Peyer's patch (tissue), 4 donors: ENCODE measurements around the gene SLC18A3. TPM values are rescaled to one million over a fixed set of nuclear protein-coding genes. Genes with fewer than 3 reads are reported as not detected.

Source experiments
- DNase-seq, 3 donors: peaks; one replicate each; pipeline ENCODE4 v3.0.0-alpha.2; 2017 to 2019
- H3K27ac ChIP-seq, 4 donors: fragments of 200-600 bp; sonication (generic); one replicate each; pipeline ENCODE4 v1.5.1; 2016 to 2019
- H3K27me3 ChIP-seq, 2 donors: fragments of 200-600 bp; sonication (generic); one replicate each; pipeline ENCODE4 v1.5.1; 2019
- H3K36me3 ChIP-seq, 3 donors: fragments of 200-600 bp; sonication (generic); one replicate each; pipeline ENCODE4 v1.5.1; 2016 to 2019
- H3K4me1 ChIP-seq, 4 donors: fragments of 200-600 bp; sonication (generic); one replicate each; pipeline ENCODE4 v1.5.1; 2016 to 2019
- H3K4me3 ChIP-seq, 4 donors: fragments of 200-600 bp; sonication (generic); 1 replicate in 3 of 4; 2 replicates in 1 of 4; pipeline ENCODE4 v1.5.1; 2016 to 2019; ENCODE audit warnings: mild to moderate bottlenecking in 1 of 4
- H3K9me3 ChIP-seq, 4 donors: fragments of 200-600 bp; sonication (generic); one replicate each; pipeline ENCODE4 v1.5.1; 2016 to 2019; ENCODE audit warnings: mild to moderate bottlenecking in 1 of 4
- POLR2A ChIP-seq, 2 donors: fragments of 450-650 bp; IDR thresholded peaks; one replicate each; pipeline ENCODE4 v1.5.1; 2017; ENCODE audit warnings: antibody characterized with exemption in 2 of 2, mild to moderate bottlenecking in 2 of 2, moderate library complexity in 2 of 2
- total RNA-seq, 4 donors: library from RNA; depleted of rRNA; stranded (reverse); fragments of >200 nt; gene quantifications; one replicate each; pipeline ENCODE4 v1.1.0, GENCODE V29; 2016
- TF ChIP-seq, protein P1 (sequence below), 6 experiments: fragments of 450-650 bp in 4 of 6; fragments of 200-600 bp in 2 of 6; sonication (generic) in 1 of 6; IDR thresholded peaks; one replicate each; pipeline ENCODE4 v1.5.1; 2017 to 2019; ENCODE audit warnings: antibody characterized with exemption in 6 of 6, mild to moderate bottlenecking in 3 of 6, moderate library complexity in 1 of 6

Gene SLC18A3
- total RNA-seq: under 1 TPM in 1 of 4 donors, not detected in 3; 0.47 TPM

DNA sequence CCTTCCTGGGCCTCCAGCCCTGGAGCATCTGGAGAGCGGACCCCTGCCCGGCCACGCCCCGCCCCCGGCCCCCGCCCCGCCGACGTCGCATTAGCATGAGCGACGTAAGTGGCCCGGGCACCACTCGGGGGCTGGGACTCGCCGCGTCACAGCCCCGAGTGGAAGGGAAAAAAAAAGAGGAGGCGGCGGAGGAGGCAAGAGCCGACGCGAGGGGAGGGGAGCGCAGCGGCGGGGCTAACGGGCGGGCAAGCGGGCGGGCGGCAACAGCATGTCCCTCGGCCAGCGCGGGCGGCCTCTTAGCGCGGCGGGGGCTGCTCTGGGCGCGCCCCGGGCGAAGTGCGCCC is at the start of gene SLC18A3:
Gene SLC18A3 (plus strand): TSS at position 197 of the 344 bp plus-strand sequence. CDS start 431 bp downstream, outside the sequence.
- Histone ChIP-seq H3K4me3 (peak within 1 kb of the TSS in 1 of 4 donors; percentile 19), H3K4me1 (peaks cover 0 to 21% (median 0%) of the 10 kb centered on the region in 4 donors)

DNA sequence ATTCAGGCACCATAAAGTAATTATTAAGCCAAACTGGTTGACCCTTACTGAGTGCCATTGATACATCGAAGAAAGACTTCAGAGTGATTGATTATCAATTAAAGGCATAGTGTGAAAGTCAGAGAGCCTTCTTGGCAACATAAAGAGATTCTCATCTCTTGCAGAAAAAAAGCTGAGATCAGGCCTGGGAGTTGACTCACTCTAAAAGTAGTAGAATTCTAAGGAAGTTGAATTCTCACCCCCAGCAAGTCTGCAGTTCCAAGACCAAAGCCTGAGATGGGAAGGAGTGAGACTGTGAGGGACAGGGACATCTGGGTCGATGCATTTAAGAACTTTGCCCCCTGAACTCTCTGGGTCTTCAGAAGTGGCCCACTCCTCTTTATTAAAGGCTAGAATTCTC is 49.6 kb upstream of the SLC18A3 start:
- TF ChIP-seq POLR2A (IDR thresholded peaks at IDR 0.05): no peak
- TF ChIP-seq, protein P1, sequence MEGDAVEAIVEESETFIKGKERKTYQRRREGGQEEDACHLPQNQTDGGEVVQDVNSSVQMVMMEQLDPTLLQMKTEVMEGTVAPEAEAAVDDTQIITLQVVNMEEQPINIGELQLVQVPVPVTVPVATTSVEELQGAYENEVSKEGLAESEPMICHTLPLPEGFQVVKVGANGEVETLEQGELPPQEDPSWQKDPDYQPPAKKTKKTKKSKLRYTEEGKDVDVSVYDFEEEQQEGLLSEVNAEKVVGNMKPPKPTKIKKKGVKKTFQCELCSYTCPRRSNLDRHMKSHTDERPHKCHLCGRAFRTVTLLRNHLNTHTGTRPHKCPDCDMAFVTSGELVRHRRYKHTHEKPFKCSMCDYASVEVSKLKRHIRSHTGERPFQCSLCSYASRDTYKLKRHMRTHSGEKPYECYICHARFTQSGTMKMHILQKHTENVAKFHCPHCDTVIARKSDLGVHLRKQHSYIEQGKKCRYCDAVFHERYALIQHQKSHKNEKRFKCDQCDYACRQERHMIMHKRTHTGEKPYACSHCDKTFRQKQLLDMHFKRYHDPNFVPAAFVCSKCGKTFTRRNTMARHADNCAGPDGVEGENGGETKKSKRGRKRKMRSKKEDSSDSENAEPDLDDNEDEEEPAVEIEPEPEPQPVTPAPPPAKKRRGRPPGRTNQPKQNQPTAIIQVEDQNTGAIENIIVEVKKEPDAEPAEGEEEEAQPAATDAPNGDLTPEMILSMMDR (IDR thresholded peaks at IDR 0.05): no peak
- Histone ChIP-seq H3K27ac (no peak overlapping the region), H3K36me3 (no peaks in the 10 kb centered on the region), H3K9me3 (peaks cover 0 to 4% (median 0%) of the 10 kb centered on the region in 4 donors), H3K4me1 (no peaks in the 10 kb centered on the region), H3K27me3 (no peaks in the 10 kb centered on the region), H3K4me3 (no peak overlapping the region)
- DNase-seq: no peak

More for the DNA sequence above, at the start of gene SLC18A3:
- TF ChIP-seq POLR2A (IDR thresholded peaks at IDR 0.05): no peak
- TF ChIP-seq, protein P1 (IDR thresholded peaks at IDR 0.05): no peak
- Histone ChIP-seq H3K27me3 (peaks cover 0 to 43% of the 10 kb centered on the region in 2 donors), H3K27ac (no peak within 1 kb of the TSS), H3K36me3 (no peaks in the 10 kb centered on the region), H3K9me3 (peaks cover 0 to 9% (median 0%) of the 10 kb centered on the region in 4 donors)
- DNase-seq: peak in 2 of 3 donors; percentile 15 to 18

DNA sequence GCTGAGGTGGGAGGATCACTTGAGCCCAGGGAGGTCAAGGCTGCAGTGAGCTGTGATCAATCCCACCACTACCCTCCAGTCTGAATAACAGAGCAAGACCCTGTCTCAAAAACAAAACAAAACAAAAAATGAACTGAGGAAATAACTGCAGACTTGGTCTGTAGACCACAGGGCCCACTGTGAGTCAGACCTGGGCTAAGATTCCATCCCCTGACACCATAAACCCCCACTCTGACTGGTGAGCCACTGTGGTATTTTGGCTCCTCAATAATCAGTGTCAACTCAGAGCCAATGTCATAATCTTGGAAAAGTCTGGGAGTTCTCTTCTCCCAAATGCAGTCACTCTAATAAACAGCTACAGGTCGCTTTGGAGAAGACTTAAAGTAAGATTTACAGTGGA is 47.2 kb upstream of the SLC18A3 start:
- H3K4me3 ChIP-seq: no peak overlapping the region
- no peaks in the 10 kb centered on the region for H3K36me3 ChIP-seq
- no peak overlapping the region for H3K27ac ChIP-seq
- no peaks in the 10 kb centered on the region for H3K4me1 ChIP-seq
- H3K27me3 ChIP-seq: no peaks in the 10 kb centered on the region
- no peak for DNase-seq
- TF ChIP-seq, protein P1 (IDR thresholded peaks at IDR 0.05): no peak
- TF ChIP-seq POLR2A (IDR thresholded peaks at IDR 0.05): no peak
- H3K9me3 ChIP-seq: no peaks in the 10 kb centered on the region

DNA sequence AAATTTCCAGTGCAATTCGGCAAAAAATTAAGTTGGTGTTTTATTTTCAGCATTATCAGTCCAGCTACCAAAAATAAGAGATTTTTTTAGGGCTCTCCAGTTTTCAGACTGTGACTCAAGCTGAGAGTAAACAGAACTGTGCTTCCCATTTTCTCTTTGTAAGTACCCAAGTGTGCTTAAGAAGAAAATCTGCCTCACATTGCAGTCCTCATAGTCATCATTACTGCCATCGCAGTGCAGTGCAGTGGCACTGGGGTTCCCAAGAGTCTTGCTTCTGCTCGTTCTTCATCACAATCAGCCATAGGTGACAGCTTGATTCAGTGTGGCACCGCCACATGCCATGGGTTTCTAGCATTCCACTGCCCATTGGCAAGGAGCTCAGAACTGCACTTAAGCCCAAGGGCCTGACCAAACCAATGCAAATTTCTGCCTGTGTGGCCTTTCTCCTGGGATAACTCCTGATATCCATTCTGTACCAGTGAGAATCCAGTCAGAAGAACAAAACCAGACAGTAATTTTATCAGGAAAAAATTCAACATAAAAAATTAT is 45.6 kb upstream of the SLC18A3 start:
- no peaks in the 10 kb centered on the region for H3K4me1 ChIP-seq

DNA sequence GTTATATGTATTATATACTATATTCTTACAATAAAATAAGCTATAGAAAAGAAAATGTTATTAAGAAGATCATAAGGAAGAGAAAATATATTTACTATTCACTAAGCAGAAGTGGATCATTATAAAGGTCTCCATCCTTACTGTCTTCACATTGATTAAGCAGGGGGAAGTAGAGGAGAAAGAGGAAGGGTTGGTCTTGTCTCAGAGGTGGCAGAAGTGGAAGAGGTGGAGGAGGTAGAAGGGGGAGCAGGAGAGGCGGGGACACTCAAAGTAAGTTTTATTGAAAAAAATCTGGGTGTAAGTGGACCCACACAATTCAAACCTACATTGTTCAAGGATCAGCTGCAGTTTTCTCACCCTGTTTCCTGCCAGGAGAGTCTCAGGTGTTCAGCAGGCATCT is 42.3 kb upstream of the SLC18A3 start:
- Histone ChIP-seq H3K36me3 (no peaks in the 10 kb centered on the region), H3K27me3 (no peaks in the 10 kb centered on the region), H3K4me3 (no peak overlapping the region), H3K9me3 (no peaks in the 10 kb centered on the region), H3K27ac (no peak overlapping the region), H3K4me1 (no peaks in the 10 kb centered on the region)
- TF ChIP-seq, protein P1 (IDR thresholded peaks at IDR 0.05): no peak
- TF ChIP-seq POLR2A (IDR thresholded peaks at IDR 0.05): no peak
- DNase-seq: no peak

More for the DNA sequence above, 45.6 kb upstream of the SLC18A3 start:
- Histone ChIP-seq H3K4me3 (no peak overlapping the region), H3K9me3 (no peaks in the 10 kb centered on the region), H3K27ac (no peak overlapping the region), H3K36me3 (no peaks in the 10 kb centered on the region), H3K27me3 (no peaks in the 10 kb centered on the region)
- TF ChIP-seq POLR2A (IDR thresholded peaks at IDR 0.05): no peak
- TF ChIP-seq, protein P1 (IDR thresholded peaks at IDR 0.05): no peak
- no peak for DNase-seq
